HG02763 (cell line): ENCODE data around the gene BARX1.
"Not testable (repeated sequence)": the region's sequence is repeated elsewhere in the genome, so short reads cannot be mapped to it uniquely, and the experiment has no call there.

Source experiments
- ATAC-seq: cut with Tn5 transposase; IDR thresholded peaks from one replicate; pipeline ENCODE4 v1.9.1; 2021; ENCODE audit warnings: mild to moderate bottlenecking, moderate library complexity; ENCODE audit not compliant: unreplicated experiment

Gene BARX1, protein sequence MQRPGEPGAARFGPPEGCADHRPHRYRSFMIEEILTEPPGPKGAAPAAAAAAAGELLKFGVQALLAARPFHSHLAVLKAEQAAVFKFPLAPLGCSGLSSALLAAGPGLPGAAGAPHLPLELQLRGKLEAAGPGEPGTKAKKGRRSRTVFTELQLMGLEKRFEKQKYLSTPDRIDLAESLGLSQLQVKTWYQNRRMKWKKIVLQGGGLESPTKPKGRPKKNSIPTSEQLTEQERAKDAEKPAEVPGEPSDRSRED

DNA sequence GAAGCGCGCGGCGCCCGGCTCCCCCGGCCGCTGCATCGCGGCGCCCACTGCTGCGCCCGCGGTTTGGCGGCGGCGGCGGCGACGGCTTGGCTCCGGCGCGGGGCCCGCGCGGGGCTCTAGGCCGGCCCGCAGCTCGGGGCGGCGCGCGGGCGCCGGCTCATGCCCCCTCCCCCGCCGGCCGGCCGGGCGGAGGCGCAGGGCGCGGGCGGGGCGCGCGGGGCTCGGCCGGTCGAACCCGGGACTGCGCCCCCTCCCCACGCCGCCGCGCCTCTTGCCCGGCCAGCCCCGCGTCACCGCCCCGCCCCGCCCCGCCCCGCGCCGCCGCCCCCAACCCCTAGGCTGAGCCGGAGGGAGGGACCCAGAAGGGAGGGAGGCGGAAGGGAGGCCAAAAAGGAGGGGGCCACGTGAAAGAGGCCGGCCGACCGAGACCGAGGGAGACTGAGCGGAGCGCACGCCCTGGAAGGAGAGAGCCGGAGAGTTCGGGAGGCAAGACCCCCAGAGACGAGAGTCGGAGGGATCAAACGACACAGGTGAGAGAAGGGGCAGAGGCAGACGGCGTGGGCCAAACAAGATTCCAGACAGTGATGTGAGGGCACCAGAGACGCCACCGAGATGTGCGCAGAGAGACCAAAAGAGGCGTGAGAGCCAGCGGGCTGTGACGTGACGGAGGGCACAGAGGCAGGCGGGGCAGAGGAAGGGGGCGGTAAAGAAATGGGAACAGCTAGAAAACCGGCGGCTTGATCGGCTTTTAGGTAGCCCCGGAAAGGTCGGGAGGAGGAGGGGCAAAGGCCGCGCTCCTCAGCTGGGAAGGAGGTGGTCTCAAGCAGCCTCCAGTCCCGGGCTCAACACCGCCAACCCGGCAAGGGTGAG, at the start of gene BARX1:
TSS of gene BARX1 (minus strand) at position 245 of the 870 bp plus-strand sequence. CDS start at position 36, 209 bp downstream.
- no peak for ATAC-seq

DNA sequence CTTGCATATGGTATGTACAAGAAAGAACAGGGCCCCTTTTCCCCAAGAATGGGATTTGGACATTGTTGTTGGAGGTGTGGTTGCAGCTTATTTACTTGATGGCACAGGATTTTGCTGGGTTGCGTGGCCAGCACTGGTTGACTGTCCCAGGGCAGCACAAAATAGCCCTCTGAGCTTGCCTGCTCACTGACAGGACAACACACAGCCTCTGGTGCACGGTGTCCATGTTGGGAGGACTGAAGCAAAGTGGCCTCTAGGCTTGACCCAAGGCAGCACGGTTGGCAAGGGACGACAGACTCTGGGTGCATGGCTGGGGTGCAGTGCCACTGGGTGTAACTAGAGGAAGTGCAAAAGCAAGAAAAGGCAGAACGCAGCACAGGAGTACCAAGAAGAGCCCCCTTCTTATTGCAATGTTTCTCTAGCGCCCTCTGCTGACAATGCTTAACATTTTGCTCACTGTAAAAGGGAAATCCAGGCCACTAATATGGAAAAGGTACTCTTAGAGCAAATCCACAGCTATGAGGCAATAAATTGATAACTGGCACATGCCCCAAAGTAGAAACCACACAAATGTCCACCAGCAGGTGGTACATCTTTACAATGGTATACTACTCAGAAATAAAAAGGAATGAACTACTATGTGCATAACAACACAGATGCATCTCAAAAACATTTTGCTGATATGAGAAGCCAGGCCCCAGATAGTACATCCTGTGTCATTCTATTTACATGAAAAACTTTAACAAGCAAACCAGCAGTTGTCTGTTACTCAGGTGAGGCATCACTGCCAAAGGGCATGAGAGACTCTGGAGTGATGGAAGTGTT, 47.4 kb upstream of the BARX1 start:
- ATAC-seq, result no peak

- ATAC-seq, result no peak
These were observed 41.7 kb upstream of the BARX1 start for GRCh38 chr9:93996863-93997262.

GRCh38 chr9:93996367-93996766, 41.2 kb upstream of the BARX1 start:
- ATAC-seq, result no peak

GRCh38 chr9:93994545-93994944, 39.4 kb upstream of the BARX1 start:
- no peak for ATAC-seq

DNA sequence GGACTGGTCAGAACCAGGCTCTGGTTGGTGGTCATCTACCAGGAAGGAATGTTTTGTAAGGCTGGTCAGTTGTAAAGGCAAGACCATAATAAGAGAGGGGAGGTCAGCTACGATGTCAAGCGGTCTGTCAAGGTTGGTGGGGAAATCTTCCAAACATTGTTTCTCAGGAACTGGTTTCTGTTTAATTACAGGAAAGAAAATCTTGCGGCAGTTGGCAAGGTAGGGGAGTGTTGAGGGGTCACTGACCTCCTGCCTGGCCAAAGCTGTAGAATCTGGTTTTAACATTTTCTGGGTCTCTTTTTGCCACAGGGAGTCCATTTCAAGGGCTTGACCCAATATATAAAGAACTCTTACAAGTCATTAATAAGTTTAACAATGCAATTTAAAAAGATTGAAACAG, 39.0 kb upstream of the BARX1 start:
- ATAC-seq, result no peak

- no peak for ATAC-seq
These were observed 37.7 kb upstream of the BARX1 start for GRCh38 chr9:93992830-93993229.

- ATAC-seq, result no peak
These were observed 35.3 kb upstream of the BARX1 start for GRCh38 chr9:93990448-93990847.

DNA sequence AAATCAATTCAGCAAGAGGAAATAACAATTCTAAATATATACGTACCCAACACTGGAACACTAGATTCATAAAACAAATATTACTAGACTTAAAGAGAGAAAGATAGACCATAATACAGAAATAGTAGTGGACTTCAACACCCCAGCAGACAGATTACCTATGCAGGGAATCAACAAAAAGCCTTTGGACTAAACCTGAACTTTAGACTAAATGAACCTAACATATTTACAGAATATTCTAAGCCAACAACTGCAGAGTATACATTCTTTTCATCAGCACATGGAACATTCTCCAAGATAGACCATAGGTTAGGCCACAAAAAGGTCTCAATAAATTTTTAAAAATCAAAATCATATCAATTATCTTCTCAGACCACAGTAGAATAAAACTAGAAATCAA, 32.9 kb upstream of the BARX1 start:
- no peak for ATAC-seq

DNA sequence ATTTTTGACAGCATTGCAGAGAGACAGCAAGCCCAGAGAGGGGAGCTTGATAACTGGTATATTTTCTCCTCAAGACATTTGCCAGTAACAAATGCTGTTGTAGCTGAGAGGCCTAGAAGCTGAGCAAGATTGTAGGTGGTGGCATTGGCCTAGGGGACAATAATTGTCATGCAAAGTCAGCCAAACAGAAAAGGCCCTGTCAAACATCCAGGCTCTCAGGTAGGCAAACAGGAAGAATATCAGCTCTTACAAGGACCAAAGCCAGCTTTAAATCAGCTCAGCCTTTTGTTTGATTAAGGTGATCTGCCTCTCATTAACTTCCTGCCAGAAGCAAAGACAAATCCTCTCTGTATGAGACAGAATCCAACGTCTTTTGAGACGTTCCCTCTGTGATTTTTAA, 29.7 kb upstream of the BARX1 start:
- no peak for ATAC-seq

GRCh38 chr9:93983875-93984274, 28.7 kb upstream of the BARX1 start:
- ATAC-seq, result no peak

- ATAC-seq, result no peak
These were observed 24.6 kb upstream of the BARX1 start for GRCh38 chr9:93979721-93980120.

DNA sequence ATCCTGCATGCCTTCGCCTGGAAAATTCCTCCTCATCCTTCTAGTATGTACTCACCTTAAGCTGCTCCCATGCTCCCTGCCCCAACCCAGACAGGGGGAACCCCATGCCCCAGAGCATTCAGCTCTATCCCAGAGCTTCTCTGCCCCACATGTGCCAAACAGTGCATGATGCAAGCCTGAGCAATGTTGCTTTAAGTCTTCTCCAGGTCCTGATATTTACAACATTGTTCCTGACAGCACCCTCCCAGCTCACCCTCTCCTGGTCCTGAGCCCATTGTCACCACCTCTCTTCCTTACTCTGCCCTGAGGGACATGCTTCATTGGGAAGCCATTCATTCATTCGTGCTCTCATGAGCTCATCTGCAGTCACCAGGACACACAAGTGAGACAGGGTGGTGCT, 23.4 kb upstream of the BARX1 start:
- ATAC-seq, result no peak

GRCh38 chr9:93976973-93977372, 21.8 kb upstream of the BARX1 start:
- no peak for ATAC-seq

- no peak for ATAC-seq
These were observed 20.9 kb upstream of the BARX1 start for GRCh38 chr9:93976081-93976480.

DNA sequence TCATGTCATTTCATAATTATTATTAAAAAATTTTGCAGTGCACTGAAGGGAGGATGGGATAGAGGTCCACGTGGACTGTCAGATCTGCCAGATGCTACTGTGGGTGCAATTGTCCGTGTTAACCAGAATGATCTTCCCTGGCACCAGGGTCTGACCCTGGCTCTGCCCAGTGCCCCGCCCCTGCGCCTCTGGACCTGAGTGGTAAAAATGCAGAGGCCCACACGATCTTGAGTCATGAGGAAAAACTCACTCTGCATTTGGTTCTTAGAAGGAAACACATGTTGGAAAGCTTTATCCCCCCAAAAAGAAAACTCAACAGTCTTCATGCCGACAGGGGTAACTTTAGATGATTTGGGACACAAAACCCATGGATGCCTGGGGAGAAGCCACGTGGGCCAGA, 20.1 kb upstream of the BARX1 start:
- no peak for ATAC-seq

GRCh38 chr9:93974151-93974550, 19.0 kb upstream of the BARX1 start:
- ATAC-seq, result no peak

DNA sequence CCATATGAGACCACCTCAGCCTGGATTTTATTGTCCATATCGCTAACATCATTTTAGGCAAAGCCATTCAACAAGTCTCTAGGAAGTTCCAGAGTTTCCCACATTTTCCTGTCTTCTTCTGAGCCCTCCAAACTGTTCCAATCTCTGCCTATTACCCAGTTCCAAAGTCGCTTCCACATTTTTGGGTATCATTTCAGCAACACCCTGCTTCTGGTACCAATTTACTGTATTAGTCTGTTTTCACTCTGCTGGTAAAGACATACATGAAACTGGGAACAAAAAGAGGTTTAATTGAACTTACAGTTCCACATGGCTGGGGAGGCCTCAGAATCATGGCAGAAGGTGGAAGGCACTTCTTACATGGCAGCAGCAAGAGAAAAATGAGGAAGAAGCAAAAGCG, 17.5 kb upstream of the BARX1 start:
- not testable (repeated sequence) for ATAC-seq

DNA sequence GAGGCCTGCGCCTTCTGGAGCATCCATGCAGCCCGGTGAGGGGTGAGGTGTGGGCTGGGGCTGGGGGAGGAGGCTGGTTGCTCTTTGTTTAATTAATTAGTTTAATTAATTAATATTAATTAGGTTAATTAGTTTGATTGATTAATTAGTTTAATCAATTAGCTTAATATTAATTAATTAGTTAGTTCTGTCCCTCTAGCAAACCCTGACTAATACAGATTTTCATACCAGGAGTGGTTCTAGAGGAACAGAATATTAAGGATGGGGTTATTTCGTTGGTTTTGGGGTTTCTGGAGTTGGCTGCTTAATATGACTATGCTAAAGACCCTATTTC, 14.1 kb upstream of the BARX1 start:
- ATAC-seq, result no peak

GRCh38 chr9:93968451-93969327, 13.5 kb upstream of the BARX1 start:
- no peak for ATAC-seq
